HG03354 (cell line): ENCODE measurements around the gene NPM1.
A peak's percentile ranks its signal among the peaks of the same experiment; 100 is the strongest.
"Not testable (repeated sequence)": the region's sequence is repeated elsewhere in the genome, so short reads cannot be mapped to it uniquely, and the experiment has no call there.

Experiments used
- ATAC-seq: cut with Tn5 transposase; IDR thresholded peaks from one replicate; pipeline ENCODE4 v1.9.1; 2021; ENCODE audit warnings: mild to moderate bottlenecking; ENCODE audit not compliant: unreplicated experiment, poor library complexity, severe bottlenecking

The NPM1 gene

DNA sequence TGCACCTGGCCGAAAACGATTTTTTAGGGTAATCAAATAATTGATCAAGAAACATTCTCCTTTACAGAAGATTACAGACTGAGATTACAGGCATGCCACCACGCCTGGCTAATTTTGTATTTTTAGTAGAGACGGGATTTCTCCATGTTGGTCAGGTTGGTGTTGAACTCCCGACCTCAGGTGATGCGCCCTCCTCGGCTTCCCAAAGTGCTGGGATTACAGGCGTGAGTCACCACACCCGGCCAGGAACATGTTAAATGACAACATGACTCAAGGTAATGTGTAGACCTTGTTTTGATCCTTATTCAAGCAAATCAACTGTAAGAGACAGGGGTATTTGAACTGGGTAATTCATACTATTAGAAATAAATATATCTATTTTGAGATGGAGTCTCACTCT, 3.2 kb upstream of the NPM1 start:
- ATAC-seq: not testable (repeated sequence)

DNA sequence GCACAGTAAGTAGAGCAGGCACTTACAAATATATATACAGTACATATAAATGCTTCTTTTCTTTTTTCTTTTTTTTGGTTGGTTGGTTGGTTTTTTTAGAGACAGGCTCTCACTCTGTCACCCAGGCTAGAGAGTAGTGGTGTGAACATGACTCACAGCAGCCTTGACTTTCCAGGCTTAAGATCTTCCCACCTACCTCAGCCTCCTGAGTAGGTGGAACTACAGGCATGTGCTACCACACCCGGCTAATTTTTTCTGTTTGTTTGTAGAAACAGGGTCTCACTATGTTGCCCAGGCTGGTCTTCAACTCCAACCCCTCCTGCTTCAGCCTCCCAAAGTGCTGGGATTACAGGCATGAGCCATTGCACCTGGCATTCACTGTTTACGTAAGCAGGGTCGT, 2.6 kb upstream of the NPM1 start:
- ATAC-seq: not testable (repeated sequence)

GRCh38 chr5:171386006-171386671, 1.5 kb upstream of the NPM1 start:
- ATAC-seq: no peak

GRCh38 chr5:171386861-171387344, 746 bp upstream of the NPM1 start:
- ATAC-seq: peak; percentile 2

DNA sequence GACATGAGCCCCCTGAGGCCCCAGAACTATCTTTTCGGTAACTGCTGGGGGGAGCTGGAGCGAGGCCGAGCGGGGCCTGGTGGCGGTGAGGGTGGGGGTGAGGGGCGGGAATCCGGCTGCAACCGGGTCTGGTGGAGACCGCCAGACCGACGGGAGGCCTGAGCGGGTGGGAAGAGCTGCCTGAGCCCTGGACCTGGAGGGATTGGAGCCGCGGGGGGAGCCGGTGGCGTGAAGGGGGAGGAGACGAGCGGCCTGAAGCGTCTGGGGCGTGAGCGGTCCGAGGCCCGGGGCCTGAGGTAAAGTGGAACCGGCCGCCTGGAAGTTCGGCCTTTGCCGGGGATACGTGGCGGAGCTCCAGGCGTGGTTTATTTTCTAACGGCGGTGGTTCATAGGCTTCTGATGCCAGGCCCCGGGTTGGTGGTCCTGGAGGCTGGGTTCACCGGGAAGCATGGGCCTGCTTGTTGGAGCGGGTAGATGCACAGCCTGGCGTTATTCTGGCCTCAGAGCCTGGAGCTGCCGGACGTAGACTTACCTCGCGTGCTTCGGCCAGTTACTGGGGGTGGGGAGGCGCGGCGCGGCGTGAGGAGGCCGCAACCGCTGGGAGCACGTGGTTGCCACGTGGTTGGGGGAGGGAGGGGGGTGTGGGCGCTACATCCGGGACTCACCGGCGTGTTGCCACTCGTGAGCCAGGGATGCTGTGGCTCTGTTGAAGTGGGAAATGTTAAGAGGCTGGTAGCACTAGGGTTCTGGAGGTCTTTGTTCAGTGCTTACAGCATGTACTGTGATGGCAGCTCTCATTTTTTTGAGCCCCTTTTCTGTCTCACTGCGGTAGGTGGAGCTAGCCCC, 544 bp downstream of the NPM1 start:
- peak; percentile 47 for ATAC-seq

DNA sequence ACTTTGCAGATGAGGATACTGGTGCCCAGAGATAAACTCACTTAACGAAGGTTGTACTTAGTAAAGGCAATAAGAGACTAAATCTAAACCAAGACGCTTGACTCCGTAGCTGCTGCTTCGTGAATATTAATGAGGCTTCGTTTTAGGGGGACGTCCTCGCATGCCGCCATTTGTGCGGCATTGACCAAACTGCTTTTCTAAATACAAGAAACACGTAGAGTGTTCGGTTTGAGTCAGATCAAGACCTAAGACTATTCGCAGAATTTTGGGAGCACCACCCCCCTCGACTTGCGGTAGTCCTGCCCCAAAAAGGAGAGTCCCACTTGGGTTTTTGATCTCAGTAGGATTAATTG, 1.1 kb downstream of the NPM1 start:
- ATAC-seq: no peak

- ATAC-seq: no peak
These were observed 3.4 kb downstream of the NPM1 start for GRCh38 chr5:171390883-171391677.

GRCh38 chr5:171391996-171392577, 4.4 kb downstream of the NPM1 start:
- no peak for ATAC-seq

- no peak for ATAC-seq
These were observed 5.0 kb downstream of the NPM1 start for GRCh38 chr5:171392585-171393159.

- ATAC-seq: no peak
These were observed 7.4 kb downstream of the NPM1 start for GRCh38 chr5:171395042-171395441.

GRCh38 chr5:171396583-171396982, 8.9 kb downstream of the NPM1 start:
- ATAC-seq: not testable (repeated sequence)

GRCh38 chr5:171397190-171397589, 9.5 kb downstream of the NPM1 start:
- no peak for ATAC-seq

DNA sequence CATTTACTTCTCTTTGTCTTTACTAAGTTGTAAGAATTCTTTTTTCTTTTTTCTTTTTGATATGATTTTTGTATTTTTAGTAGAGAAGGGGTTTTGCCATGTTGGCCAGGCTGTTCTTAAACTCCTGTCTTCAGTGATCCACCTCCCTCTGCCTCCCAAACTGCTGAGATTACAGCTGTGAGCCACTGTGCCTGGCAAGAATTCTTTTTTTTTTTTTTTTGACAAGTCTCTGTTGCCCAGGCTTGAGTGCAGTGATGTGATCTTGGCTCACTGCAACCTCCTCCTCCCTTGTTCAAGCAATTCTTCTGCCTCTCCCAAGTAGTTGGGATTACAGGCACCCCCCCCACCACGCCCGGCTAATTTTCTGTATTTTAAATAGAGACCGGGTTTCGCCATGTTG, 9.9 kb downstream of the NPM1 start:
- no peak for ATAC-seq

DNA sequence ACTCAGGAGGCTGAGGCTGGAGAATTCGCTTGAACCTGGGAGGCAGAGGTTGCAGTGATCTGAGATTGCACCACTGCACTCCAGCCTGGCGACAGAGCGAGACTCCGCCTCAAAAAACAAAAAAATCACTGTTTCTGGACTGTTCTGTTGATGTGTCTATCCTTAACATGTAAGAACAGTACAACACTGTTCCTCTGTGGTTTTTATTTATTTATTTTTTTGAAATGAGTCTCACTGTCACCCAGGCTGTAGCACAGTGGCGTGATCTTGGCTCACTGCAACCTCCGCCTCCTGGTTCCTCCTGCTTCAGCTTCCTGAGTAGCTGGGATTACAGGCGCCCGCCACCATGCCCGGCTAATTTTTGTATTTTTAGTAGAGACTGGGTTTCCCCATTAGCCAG, 11.0 kb downstream of the NPM1 start:
- not testable (repeated sequence) for ATAC-seq

- ATAC-seq: no peak
These were observed 12.5 kb downstream of the NPM1 start for GRCh38 chr5:171400169-171400568.

DNA sequence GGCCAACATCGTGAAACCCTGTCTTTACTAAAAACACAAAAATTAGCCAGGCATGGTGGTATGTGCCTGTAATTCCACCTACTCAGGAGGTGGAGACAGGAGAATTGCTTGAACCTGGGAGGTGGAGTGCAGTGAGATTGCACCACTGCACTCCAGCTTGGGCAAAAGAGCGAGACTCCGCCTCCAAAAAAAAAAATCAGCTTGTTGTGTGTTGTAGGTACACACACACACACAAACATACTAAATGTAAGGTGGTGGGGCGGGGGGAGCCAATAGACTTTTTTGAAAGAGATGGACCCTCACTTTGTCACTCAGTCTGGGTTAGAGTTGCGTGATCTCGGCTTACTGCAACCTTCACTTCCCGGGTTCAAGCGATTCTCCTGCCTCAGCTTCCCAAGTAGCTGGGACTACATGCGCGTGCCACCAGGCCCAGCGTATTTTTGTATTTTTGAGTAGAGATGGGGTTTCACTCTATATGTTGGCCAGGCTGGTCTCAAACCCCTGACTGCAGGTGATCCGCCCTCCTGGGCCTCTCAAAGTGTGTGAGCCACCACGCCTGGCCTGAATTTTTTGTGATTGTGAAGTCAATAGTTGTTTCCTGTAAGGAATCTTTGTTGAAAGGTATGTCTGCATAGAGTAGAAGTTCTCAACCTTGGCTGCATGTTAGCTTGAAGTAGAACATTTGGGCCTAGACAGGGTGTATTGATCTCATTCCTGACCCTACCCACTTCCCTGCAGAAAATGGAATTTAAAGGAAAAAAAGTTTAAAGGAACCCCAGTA, 13.7 kb downstream of the NPM1 start:
- ATAC-seq: no peak

DNA sequence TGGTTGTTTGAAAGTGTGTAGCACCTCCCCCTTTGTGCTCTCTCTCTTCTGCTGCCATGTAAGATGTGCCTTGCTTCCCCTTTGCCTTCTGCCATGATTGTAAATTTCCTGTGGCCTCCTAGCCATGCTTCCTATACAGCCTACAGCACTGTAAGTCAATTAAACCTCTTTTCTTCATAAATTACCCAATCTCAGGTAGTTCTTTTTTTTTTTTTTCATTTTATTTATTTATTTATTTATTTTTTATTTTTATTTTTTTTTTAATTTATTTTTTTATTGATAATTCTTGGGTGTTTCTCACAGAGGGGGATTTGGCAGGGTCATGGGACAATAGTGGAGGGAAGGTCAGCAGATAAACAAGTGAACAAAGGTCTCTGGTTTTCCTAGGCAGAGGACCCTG, 15.1 kb downstream of the NPM1 start:
- not testable (repeated sequence) for ATAC-seq

GRCh38 chr5:171405615-171406014, 18.0 kb downstream of the NPM1 start:
- no peak for ATAC-seq

- ATAC-seq: no peak
These were observed 19.6 kb downstream of the NPM1 start for GRCh38 chr5:171407234-171407633.
